GM12878 (cell line): Measurements from ENCODE around the gene BCL11A. TPM values are rescaled to one million over a fixed set of nuclear protein-coding genes. Genes with fewer than 3 reads are reported as not detected.

Experiments used
- ATAC-seq: fragments of 200-7000 bp; cut with Tn5 transposase; 3 replicates; pipeline ENCODE4 v1.9.1; 2020; ENCODE audit warnings: mild to moderate bottlenecking, moderate library complexity
- BruUV-seq: library from RNA; stranded (reverse); fragments of 400-500 nt; replicated peaks from 2 replicates; lab custom pipeline; 2021; lab: Mats Ljungman, UMichigan
- CTCF ChIA-PET: fragments of 300-600 bp; sonication (Branson Sonifier 250); formaldehyde crosslinking; extraction: SDS; loops from one replicate; lab custom pipeline; 2021; ENCODE audit warnings: inconsistent platforms; lab: Yijun Ruan, JAX
- POLR2A ChIA-PET: fragments of 350-600 bp; formaldehyde crosslinking; extraction: SDS; loops from one replicate; lab custom pipeline; 2021; ENCODE audit warnings: inconsistent platforms; lab: Charles Lee
- RAD21 ChIA-PET: fragments of 300-600 bp; sonication (Branson Sonifier 250); formaldehyde crosslinking; loops from one replicate; lab custom pipeline; 2023; ENCODE audit warnings: antibody characterized with exemption; ENCODE audit not compliant: unreplicated experiment; lab: Charles Lee
- SMC1A ChIA-PET: fragments of 300-600 bp; sonication (Branson Sonifier 250); formaldehyde crosslinking; loops from one replicate; lab custom pipeline; 2023; ENCODE audit not compliant: unreplicated experiment, uncharacterized antibody; lab: Charles Lee
- DNase-seq: peaks from one replicate; pipeline ENCODE4 v3.0.0-alpha.2; 2011; ENCODE audit warnings: low read depth, low spot score
- FAIRE-seq: peaks from 3 replicates; lab custom pipeline; 2011; peaks lifted over from hg19 to GRCh38; lab: Jason Lieb, UNC
- H2AFZ ChIP-seq: 2 replicates; pipeline ENCODE4 v1.6.0; 2011; ENCODE audit warnings: low read depth, low read length, control low read depth; ENCODE audit not compliant: control insufficient read depth
- H3K27ac ChIP-seq: 2 replicates; pipeline ENCODE4 v1.5.1; 2011; ENCODE audit warnings: control low read depth; ENCODE audit not compliant: control insufficient read depth, insufficient read depth
- H3K27me3 ChIP-seq, 2 experiments: replicated peaks in 1 of 2; 2 replicates each; pipeline versions ENCODE4 v1.6.0 to v1.6.1; 2011; ENCODE audit warnings: low read length in 1 of 2; ENCODE audit not compliant: control insufficient read depth in 2 of 2, insufficient read depth in 2 of 2
- H3K36me3 ChIP-seq, 2 experiments: 2 replicates each; pipeline ENCODE4 v1.5.1; 2011; ENCODE audit warnings: low read length in 1 of 2; ENCODE audit not compliant: control insufficient read depth in 2 of 2, insufficient read depth in 2 of 2
- H3K4me1 ChIP-seq: 2 replicates; pipeline ENCODE4 v1.6.1; 2011; ENCODE audit warnings: mild to moderate bottlenecking, low read length, moderate library complexity, mixed read lengths; ENCODE audit not compliant: control insufficient read depth, insufficient read depth
- H3K4me2 ChIP-seq: 2 replicates; pipeline ENCODE4 v1.6.0; 2011; ENCODE audit warnings: control low read depth; ENCODE audit not compliant: control insufficient read depth, insufficient read depth
- H3K4me3 ChIP-seq: fragments of 200-600 bp; sonication (generic); 2 replicates; pipeline ENCODE4 v1.5.1; 2016
- H3K79me2 ChIP-seq: 2 replicates; pipeline ENCODE4 v1.6.0; 2011; ENCODE audit warnings: low read length; ENCODE audit not compliant: control insufficient read depth, insufficient read depth
- H3K9ac ChIP-seq: 2 replicates; pipeline ENCODE4 v1.8.0; 2011; ENCODE audit warnings: low read length, control low read depth, mixed read lengths; ENCODE audit not compliant: control insufficient read depth, insufficient read depth
- H3K9me3 ChIP-seq: replicated peaks from 3 replicates; pipeline ENCODE4 v1.5.1; 2011; ENCODE audit warnings: mild to moderate bottlenecking, low read length; ENCODE audit not compliant: control insufficient read depth, insufficient read depth
- H4K20me1 ChIP-seq: 2 replicates; pipeline ENCODE4 v1.6.0; 2011; ENCODE audit not compliant: control insufficient read depth, insufficient read depth
- CEBPB ChIP-seq, 2 experiments: fragments of 150-350 bp in 1 of 2; IDR thresholded peaks; 2 replicates each; pipeline ENCODE4 v1.6.1; 2012 to 2014; ENCODE audit warnings: low read depth in 2 of 2, low read length in 2 of 2, borderline replicate concordance in 1 of 2, inconsistent platforms in 1 of 2
- CREB1 ChIP-seq: IDR thresholded peaks from 2 replicates; pipeline ENCODE4 v1.6.1; 2012; ENCODE audit warnings: low read depth, mild to moderate bottlenecking, inconsistent platforms
- JUNB ChIP-seq: IDR thresholded peaks from 2 replicates; pipeline ENCODE4 v1.6.1; 2016; ENCODE audit warnings: antibody characterized with exemption, mild to moderate bottlenecking
- SPI1 ChIP-seq: IDR thresholded peaks from 2 replicates; pipeline ENCODE4 v1.6.1; 2011; ENCODE audit warnings: low read depth, mild to moderate bottlenecking, low read length, moderate library complexity, borderline replicate concordance; ENCODE audit not compliant: insufficient read depth
- TCF7 ChIP-seq: IDR thresholded peaks from 2 replicates; pipeline ENCODE4 v1.6.1; 2014; ENCODE audit warnings: antibody characterized with exemption, borderline replicate concordance
- WGBS: methylation state at CpG from one replicate; pipeline ENCODE4 v1.1.6; 2016; ENCODE audit warnings: low lambda C conversion rate; ENCODE audit not compliant: insufficient replicate concordance, insufficient coverage; ENCODE audit errors: missing lambda C conversion rate; 5-methylcytosine and 5-hydroxymethylcytosine counted together
- in situ Hi-C: fragments of 300-500 bp; cut with MboI; formaldehyde crosslinking; loops from 9 replicates; pipeline ENCODE4 v1.14.3; 2018; ENCODE audit warnings: mixed read lengths
- intact Hi-C: fragments of 100-400 bp; cut with micrococcal nuclease; formaldehyde crosslinking; loops from one replicate; pipeline ENCODE4 v1.14.2; 2022; ENCODE audit not compliant: unreplicated experiment
- polyA plus RNA-seq, 11 experiments: library from polyadenylated mRNA; depleted of rRNA in 4 of 11; unstranded in 6 of 11; stranded (reverse) in 5 of 11; fragments of >200 nt; fragmentation: Nextera tagmentation in 4 of 11; fragmentation: Illumina TruSeq in 1 of 11; extraction: Ambion mirVana in 4 of 11; extraction: Trizol in 1 of 11; gene quantifications; 1 replicate in 1 of 11; 2 replicates in 10 of 11; pipeline versions ENCODE4 v1.2.1 to v1.2.3, GENCODE V29; 2011 to 2016; ENCODE audit warnings: inconsistent platforms in 2 of 11, missing spikeins in 2 of 11, low read depth in 1 of 11
- total RNA-seq, 4 experiments: library from RNA; depleted of rRNA in 3 of 4; stranded (reverse); fragments of >200 nt in 3 of 4; fragmentation: Illumina TruSeq in 1 of 4; extraction: Trizol in 1 of 4; gene quantifications; 2 replicates each; pipeline versions ENCODE4 v1.2.1 to v1.2.3, GENCODE V29; 2013 to 2021

The BCL11A gene
- total and polyA plus RNA-seq, 10 of the 15 experiments (the other 5 are each of a cell fraction or from before 2014, with no cell fraction given): 7.5 to 26.6 (median 11.1) TPM; not detected in 1

GRCh38 chr2:60498816-60499429, 54.5 kb downstream of the BCL11A start:
- intact Hi-C loops (no loop called here), in situ Hi-C loops (no loop called here)
- Histone ChIP-seq H2AFZ (no peak overlapping the region), H3K27me3 (no peaks in the 10 kb centered on the region), H3K27ac (0 out of 2 replicates have a peak overlapping the region, but pooled peaks have one; percentile 5), H3K4me2 (peak overlapping the region; percentile 5; the same call in 1 of the 2 replicates), H4K20me1 (no peaks in the 10 kb centered on the region), H3K79me2 (peaks cover 30% of the 10 kb centered on the region), H3K4me3 (no peak overlapping the region), H3K9ac (no peak overlapping the region), H3K36me3 (peaks cover 0 to 11% of the 10 kb centered on the region in 2 experiments; a peak in 1 of 4 replicates), H3K4me1 (peaks cover 22% of the 10 kb centered on the region), H3K9me3 (no peaks in the 10 kb centered on the region)
- peak; percentile 52 for ATAC-seq
- POLR2A ChIA-PET: no interaction called here
- WGBS: 50% methylated on average over 8 of the region's 8 CpGs
- DNase-seq: no peak
- FAIRE-seq: no peak
- RAD21 ChIA-PET: no interaction called here
- SMC1A ChIA-PET: interaction anchor here (0.6 to 1.1 kb wide), 4 partner anchors 10 to 59 kb away, joined by 3 to 4 read pairs (median 3); no protein-coding TSS in a partner anchor
- CTCF ChIA-PET: no interaction called here
- BruUV-seq: no TSS peak
- TF ChIP-seq JUNB: peak; percentile 42
- no peak for TF ChIP-seq TCF7
- TF ChIP-seq, all 136 proteins: peak for 1

DNA sequence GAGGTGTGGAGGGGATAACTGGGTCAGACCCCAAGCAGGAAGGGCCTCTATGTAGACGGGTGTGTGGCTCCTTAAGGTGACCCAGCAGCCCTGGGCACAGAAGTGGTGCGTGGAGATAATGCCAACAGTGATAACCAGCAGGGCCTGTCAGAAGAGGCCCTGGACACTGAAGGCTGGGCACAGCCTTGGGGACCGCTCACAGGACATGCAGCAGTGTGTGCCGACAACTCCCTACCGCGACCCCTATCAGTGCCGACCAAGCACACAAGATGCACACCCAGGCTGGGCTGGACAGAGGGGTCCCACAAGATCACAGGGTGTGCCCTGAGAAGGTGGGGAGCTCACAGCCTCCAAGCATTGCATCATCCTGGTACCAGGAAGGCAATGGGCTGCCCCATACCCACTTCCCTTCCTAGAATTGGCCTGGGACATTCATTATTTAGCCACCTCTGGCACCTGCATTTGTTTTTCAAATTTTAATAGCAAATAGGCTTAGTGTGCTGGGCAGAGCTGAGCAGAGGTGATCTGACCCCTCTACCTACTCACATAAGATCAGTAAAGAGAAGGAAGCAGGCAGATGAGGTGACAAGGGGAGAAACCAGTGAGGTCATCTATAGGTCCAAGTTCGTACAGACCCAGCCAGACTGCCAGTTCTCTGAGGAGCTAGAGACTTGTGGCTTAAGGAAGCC, 55.2 kb downstream of the BCL11A start:
- no peaks in the 10 kb centered on the region for H3K9me3 ChIP-seq
- no peak overlapping the region for H3K9ac ChIP-seq
- SMC1A ChIA-PET: interaction anchor here (1.1 kb wide), 2 partner anchors 14 to 58 kb away, joined by 3 to 4 read pairs; no protein-coding TSS in a partner anchor
- H2AFZ ChIP-seq: no peak overlapping the region
- H3K4me3 ChIP-seq: no peak overlapping the region
- no peaks in the 10 kb centered on the region for H3K27me3 ChIP-seq
- no peak overlapping the region for H3K4me2 ChIP-seq
- intact Hi-C loops (no loop called here), in situ Hi-C loops (no loop called here)
- WGBS: 83% methylated on average over 8 of the region's 8 CpGs
- ATAC-seq (peak; percentile 47), FAIRE-seq (no peak)
- H4K20me1 ChIP-seq: no peaks in the 10 kb centered on the region
- H3K79me2 ChIP-seq: peaks cover 25% of the 10 kb centered on the region
- RAD21 ChIA-PET: no interaction called here
- H3K36me3 ChIP-seq: peaks cover 0 to 11% of the 10 kb centered on the region in 2 experiments; a peak in 1 of 4 replicates
- peaks cover 22% of the 10 kb centered on the region for H3K4me1 ChIP-seq
- TF ChIP-seq CREB1: no peak
- no peak for TF ChIP-seq CEBPB (IDR thresholded peaks at IDR 0.05; ENCODE audit: borderline replicate concordance in 1 of 2, low read depth in 2 of 2, low read length in 2 of 2)
- 0 out of 2 replicates have a peak, but pooled peaks have one; percentile 7 for TF ChIP-seq SPI1
- TF ChIP-seq, all 136 proteins: peak for 1
- H3K27ac ChIP-seq: no peak overlapping the region
- no peak for DNase-seq
- CTCF ChIA-PET: interaction anchor here (0.9 kb wide), 1 partner anchor 58 kb away, joined by 4 read pairs; no protein-coding TSS in a partner anchor
- no TSS peak for BruUV-seq
- POLR2A ChIA-PET: no interaction called here
